GM12878 (cell line): ENCODE data around the gene AMN.

Experiments
- EGR1 ChIP-seq, 2 experiments: IDR thresholded peaks; 1 replicate in 1 of 2; 2 replicates in 1 of 2; pipeline ENCODE4 v1.6.1; 2011 to 2012; ENCODE audit warnings: low read depth in 2 of 2, low read length in 2 of 2, borderline replicate concordance in 1 of 2, mild to moderate bottlenecking in 1 of 2, moderate library complexity in 1 of 2
- FOXM1 ChIP-seq: IDR thresholded peaks from 2 replicates; pipeline ENCODE4 v1.6.1; 2012; ENCODE audit warnings: low read depth, mild to moderate bottlenecking, inconsistent platforms, low read length, moderate library complexity
- GATAD2B ChIP-seq: fragments of 450-650 bp; conservative IDR thresholded peaks from 2 replicates; pipeline ENCODE4 v1.6.1; 2017; ENCODE audit warnings: low read depth, mild to moderate bottlenecking, moderate library complexity
- MEF2A ChIP-seq: IDR thresholded peaks from 2 replicates; pipeline ENCODE4 v1.6.1; 2011; ENCODE audit warnings: low read depth, mild to moderate bottlenecking, low read length, moderate library complexity; ENCODE audit not compliant: insufficient read depth
- NR2C2 ChIP-seq: IDR thresholded peaks from 2 replicates; pipeline ENCODE4 v1.6.1; 2011; ENCODE audit warnings: borderline replicate concordance, low read depth; ENCODE audit not compliant: control insufficient read depth, insufficient read length
- POLR2AphosphoS5 ChIP-seq: IDR thresholded peaks from 2 replicates; pipeline ENCODE4 v1.6.1; 2011; ENCODE audit warnings: mild to moderate bottlenecking, low read length, inconsistent platforms
- SIN3A ChIP-seq: IDR thresholded peaks from 2 replicates; pipeline ENCODE4 v1.6.1; 2012; ENCODE audit warnings: low read depth, low read length, improper control_type of control experiment
- TF ChIP-seq, protein P1 (sequence below): IDR thresholded peaks from 2 replicates; pipeline ENCODE4 v1.6.1; 2011; ENCODE audit warnings: borderline replicate concordance, low read depth, mild to moderate bottlenecking, moderate library complexity, mixed read lengths, low read length; ENCODE audit not compliant: insufficient read depth; ENCODE audit errors: extremely low read length

DNA sequence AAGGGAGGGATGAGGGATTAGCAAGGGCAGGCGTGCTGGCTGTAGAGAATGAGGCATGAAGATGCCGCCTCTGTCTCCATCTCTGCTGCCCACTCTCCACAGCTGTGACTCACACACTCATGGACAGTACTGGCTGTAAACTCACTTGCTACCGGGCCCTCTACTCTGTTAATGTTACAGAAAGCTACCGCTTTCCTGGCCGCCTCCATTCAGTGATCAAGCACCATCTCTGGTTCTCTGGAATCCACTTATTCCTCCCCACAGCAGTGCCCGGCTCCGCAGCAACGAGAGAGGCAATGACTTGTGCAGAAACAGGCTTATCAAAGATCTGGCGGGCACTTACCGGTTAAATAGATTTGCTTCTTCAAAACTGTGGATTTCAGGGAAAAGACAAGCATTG lies 34.8 kb downstream of the AMN start:
- TF ChIP-seq NR2C2 = no peak
- TF ChIP-seq SIN3A = no peak
- no peak for TF ChIP-seq GATAD2B
- no peak for TF ChIP-seq FOXM1
- no peak for TF ChIP-seq EGR1 (IDR thresholded peaks at IDR 0.05; ENCODE audit: borderline replicate concordance in 1 of 2, low read depth in 2 of 2, low read length in 2 of 2)
- TF ChIP-seq, protein P1, sequence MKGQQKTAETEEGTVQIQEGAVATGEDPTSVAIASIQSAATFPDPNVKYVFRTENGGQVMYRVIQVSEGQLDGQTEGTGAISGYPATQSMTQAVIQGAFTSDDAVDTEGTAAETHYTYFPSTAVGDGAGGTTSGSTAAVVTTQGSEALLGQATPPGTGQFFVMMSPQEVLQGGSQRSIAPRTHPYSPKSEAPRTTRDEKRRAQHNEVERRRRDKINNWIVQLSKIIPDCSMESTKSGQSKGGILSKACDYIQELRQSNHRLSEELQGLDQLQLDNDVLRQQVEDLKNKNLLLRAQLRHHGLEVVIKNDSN = no peak
- TF ChIP-seq MEF2A = no peak
- TF ChIP-seq POLR2AphosphoS5 = no peak
